ENCODE results near the gene CST6. TPM values are rescaled to one million over a fixed set of nuclear protein-coding genes. Genes with fewer than 3 reads are reported as not detected.

The CST6 gene
- total and polyA plus RNA-seq, 2 experiments from 2014 or later, result 4.2 to 8.3 TPM

GRCh38 chr11:65964906-65965305 lies 46.9 kb upstream of the CST6 start:
- Histone ChIP-seq H3K4me3 (no peak overlapping the region), H2AFZ (no peak overlapping the region), H3K27ac (ENCODE audit: low read depth) (no peak overlapping the region), H3K79me2 (replicated peaks; ENCODE audit: insufficient read depth) (peaks cover 26% of the 10 kb centered on the region), H3K4me1 (ENCODE audit: insufficient read depth) (peaks cover 8% of the 10 kb centered on the region), H3K9me2 (ENCODE audit: insufficient read depth) (no peaks in the 10 kb centered on the region), H3F3A (replicated peaks; ENCODE audit: low read depth) (peaks cover 3% of the 10 kb centered on the region; the same call in 1 of the 2 replicates), H3K36me3 (ENCODE audit: insufficient read depth) (no peaks in the 10 kb centered on the region; the same call in 1 of the 2 replicates), H3K27me3 (ENCODE audit: insufficient read depth) (no peaks in the 10 kb centered on the region), H3K4me2 (no peak overlapping the region), H4K20me1 (replicated peaks; ENCODE audit: insufficient read depth) (peaks cover 13% of the 10 kb centered on the region)
- peaks cover 12% of the 10 kb centered on the region for H3K4me1 Mint-ChIP-seq
- ATAC-seq (no peak), DNase-seq (ENCODE audit: low spot score) (no peak)
- no peak overlapping the region for H3K4me3 Mint-ChIP-seq
- TF ChIP-seq NANOG (IDR thresholded peaks at IDR 0.05; ENCODE audit: borderline replicate concordance) (no peak), ZNF331 (CRISPR knock-in tag; IDR thresholded peaks at IDR 0.05; ENCODE audit: low read depth) (no peak), STAT1 (IDR thresholded peaks at IDR 0.05; ENCODE audit: unreplicated experiment) (no peak), CREB1 (CRISPR knock-in tag; IDR thresholded peaks at IDR 0.05; ENCODE audit: low read depth) (no peak), EZH2phosphoT487 (IDR thresholded peaks at IDR 0.05; ENCODE audit: unreplicated experiment) (no peak), POLR2AphosphoS5 (IDR thresholded peaks at IDR 0.05; ENCODE audit: low read depth) (no peak)
- peaks cover 58% of the 10 kb centered on the region for H3K36me3 Mint-ChIP-seq (ENCODE audit: low read depth)
- peaks cover 2% of the 10 kb centered on the region; the same call in 1 of the 3 replicates for H3K9me3 Mint-ChIP-seq
- peaks cover 19% of the 10 kb centered on the region for H3K27me3 Mint-ChIP-seq (ENCODE audit: insufficient read depth, low read depth, poor library complexity)
- no peak overlapping the region for H3K27ac Mint-ChIP-seq

- peaks cover 3% of the 10 kb centered on the region; the same call in 1 of the 2 replicates for H3F3A ChIP-seq (replicated peaks; ENCODE audit: low read depth)
- peaks cover 13% of the 10 kb centered on the region for H4K20me1 ChIP-seq (replicated peaks; ENCODE audit: insufficient read depth)
- H3K36me3 Mint-ChIP-seq (ENCODE audit: low read depth), result peaks cover 66% of the 10 kb centered on the region
- no peak overlapping the region for H3K4me3 ChIP-seq
- peaks cover 26% of the 10 kb centered on the region for H3K79me2 ChIP-seq (replicated peaks; ENCODE audit: insufficient read depth)
- DNase-seq (ENCODE audit: low spot score), result no peak
- H3K27me3 ChIP-seq (ENCODE audit: insufficient read depth), result no peaks in the 10 kb centered on the region
- H3K4me1 ChIP-seq (ENCODE audit: insufficient read depth), result peaks cover 8% of the 10 kb centered on the region
- H3K36me3 ChIP-seq (ENCODE audit: insufficient read depth), result no peaks in the 10 kb centered on the region; the same call in 1 of the 2 replicates
- no peak overlapping the region for H3K4me3 Mint-ChIP-seq
- peaks cover 6% of the 10 kb centered on the region for H3K9me3 Mint-ChIP-seq
- TF ChIP-seq CTCF (conservative IDR thresholded peaks at IDR 0.05; ENCODE audit: low read depth in 2 of 2) (peak in 1 of 2 experiments; percentile 27; a peak in 2 of 4 replicates), ZNF114 (CRISPR knock-in tag; IDR thresholded peaks at IDR 0.05) (no peak), ZNF331 (CRISPR knock-in tag; IDR thresholded peaks at IDR 0.05; ENCODE audit: low read depth) (no peak), EZH2phosphoT487 (IDR thresholded peaks at IDR 0.05; ENCODE audit: unreplicated experiment) (no peak)
- no peak overlapping the region for H3K27ac ChIP-seq (ENCODE audit: low read depth)
- peaks cover 20% of the 10 kb centered on the region for H3K27me3 Mint-ChIP-seq (ENCODE audit: insufficient read depth, low read depth, poor library complexity)
- H3K9me2 ChIP-seq (ENCODE audit: insufficient read depth), result no peaks in the 10 kb centered on the region
- H3K4me2 ChIP-seq, result no peak overlapping the region
- H3K4me1 Mint-ChIP-seq, result peaks cover 17% of the 10 kb centered on the region
- no peak for ATAC-seq
- no peak overlapping the region for H3K27ac Mint-ChIP-seq
- no peak overlapping the region for H2AFZ ChIP-seq
These were observed 45.6 kb upstream of the CST6 start for GRCh38 chr11:65965986-65966762.
